Stimulated activated CD8-positive, alpha-beta memory T cell treated with anti-CD3 and anti-CD28 coated beads, Interleukin-2, amount 100 ng/mL, for 48 hours (primary cell): ENCODE results near the gene EARS2.
A peak's percentile ranks its signal among the peaks of the same experiment; 100 is the strongest.
"Not testable (repeated sequence)": the region's sequence is repeated elsewhere in the genome, so short reads cannot be mapped to it uniquely, and the experiment has no call there.

Experiments
- DNase-seq, 2 donors: peaks; one replicate each; pipeline ENCODE4 v3.0.0-alpha.2; 2020; ENCODE audit warnings: low read depth in 2 of 2

The EARS2 gene

GRCh38 chr16:23505671-23506605 lies 51.2 kb downstream of the EARS2 start:
- no peak for DNase-seq

DNA sequence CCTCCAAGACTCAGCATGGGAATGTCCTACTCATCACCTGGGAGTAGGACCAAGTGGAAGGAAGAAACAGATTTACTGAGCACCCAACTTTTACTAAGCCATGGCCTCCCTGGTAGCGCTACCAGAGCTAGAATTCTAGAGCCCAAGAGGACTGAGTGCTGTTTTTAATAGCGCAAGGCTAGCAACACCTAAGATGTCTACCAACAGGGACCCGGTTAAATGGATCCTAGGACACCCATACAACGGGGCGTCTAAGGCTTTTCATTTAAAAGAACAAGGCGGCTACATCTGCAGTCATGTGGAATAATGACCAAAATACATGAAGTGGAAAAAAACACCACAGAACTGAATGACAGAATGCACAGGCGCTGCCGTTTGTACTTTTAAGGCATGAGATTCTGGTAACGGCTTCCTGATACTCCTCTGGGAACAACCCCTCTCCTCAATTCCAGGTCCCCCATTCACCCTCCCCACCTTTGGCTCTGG lies 51.9 kb downstream of the EARS2 start:
- no peak for DNase-seq

GRCh38 chr16:23504453-23505179 lies 52.5 kb downstream of the EARS2 start:
- peak; percentile 68 to 74 for DNase-seq

- no peak for DNase-seq
Measured at GRCh38 chr16:23504076-23504452, 53.1 kb downstream of the EARS2 start.

DNA sequence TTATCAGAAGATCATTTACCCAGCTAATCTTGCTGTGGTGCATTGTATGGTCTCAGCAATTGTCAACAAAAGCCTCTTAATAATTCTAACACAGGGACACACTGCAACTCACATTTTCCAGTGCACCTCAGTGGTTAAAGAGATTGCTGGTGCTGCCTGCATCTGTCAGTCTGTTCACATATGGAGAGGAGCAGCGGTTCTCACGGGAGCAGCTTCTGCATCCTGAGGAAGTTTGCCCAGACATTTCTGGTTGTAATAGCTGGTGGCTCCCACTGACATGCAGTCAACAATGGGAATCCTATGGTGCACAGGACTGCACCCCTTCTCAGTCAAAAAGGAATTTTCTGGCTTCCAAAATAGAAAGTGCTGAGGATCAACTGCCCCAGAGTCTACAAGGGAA lies 54.7 kb downstream of the EARS2 start:
- no peak for DNase-seq

DNA sequence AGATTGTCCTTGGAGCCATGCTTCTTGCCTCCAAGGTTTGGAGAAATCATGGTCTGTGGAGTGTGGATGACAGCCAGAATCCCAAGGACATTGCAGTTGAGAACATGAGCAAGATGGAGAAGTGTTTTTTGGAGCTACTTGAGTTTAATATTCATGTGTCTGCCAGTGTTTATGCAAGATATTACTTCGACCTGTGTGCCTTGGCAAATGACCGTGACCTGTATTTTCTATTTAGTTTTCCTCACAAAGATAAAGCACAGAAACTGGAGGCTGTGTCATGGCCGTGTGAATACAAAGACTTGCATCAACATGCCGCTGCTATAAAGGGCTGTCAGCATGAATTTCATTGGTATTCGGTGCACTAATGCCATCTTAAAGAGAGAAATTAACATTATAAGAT lies 55.9 kb downstream of the EARS2 start:
- no peak for DNase-seq

GRCh38 chr16:23500862-23501225 lies 56.3 kb downstream of the EARS2 start:
- DNase-seq, result no peak

GRCh38 chr16:23500212-23500861 lies 56.8 kb downstream of the EARS2 start:
- no peak for DNase-seq

DNA sequence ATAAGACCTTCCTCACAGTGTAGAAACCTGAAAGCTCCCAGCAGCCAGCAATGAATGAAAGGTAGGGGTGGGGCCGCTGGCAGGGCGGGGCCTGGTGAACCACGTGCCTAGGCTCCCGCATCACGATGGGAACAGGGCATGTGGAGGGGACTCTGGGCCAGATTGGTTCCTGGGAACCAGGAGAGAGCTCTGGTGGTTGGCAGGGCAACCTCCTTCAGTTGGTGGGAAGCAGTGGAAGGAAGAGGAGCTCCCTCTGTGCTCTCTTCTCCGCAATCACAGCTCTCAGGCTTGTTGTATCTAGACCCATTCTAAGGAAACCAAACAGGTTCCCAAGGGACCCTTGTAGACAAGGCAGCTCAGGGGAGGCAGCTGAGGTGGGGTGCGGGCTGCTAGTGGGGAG lies 57.3 kb downstream of the EARS2 start:
- DNase-seq, result no peak

- DNase-seq, result no peak
Measured at GRCh38 chr16:23498863-23499262, 58.3 kb downstream of the EARS2 start.

DNA sequence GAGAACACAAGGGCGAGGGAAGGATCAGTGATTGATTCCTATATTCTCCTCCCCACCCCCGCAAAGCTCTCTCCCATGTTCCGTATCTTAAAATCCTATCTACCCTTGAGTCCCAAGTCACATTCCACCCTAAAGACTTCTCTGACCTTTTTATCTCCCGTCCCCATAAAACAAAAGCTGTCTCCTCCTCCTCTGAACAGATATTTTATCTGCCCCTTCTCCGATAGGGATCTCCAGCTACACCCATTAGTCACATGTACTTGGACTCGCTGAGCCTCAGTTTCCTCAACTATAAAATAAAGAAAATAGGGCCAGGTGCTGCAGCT lies 59.6 kb downstream of the EARS2 start:
- DNase-seq, result no peak

- no peak for DNase-seq
Measured at GRCh38 chr16:23496821-23497542, 60.2 kb downstream of the EARS2 start.

GRCh38 chr16:23495671-23496070 lies 61.5 kb downstream of the EARS2 start:
- no peak for DNase-seq

DNA sequence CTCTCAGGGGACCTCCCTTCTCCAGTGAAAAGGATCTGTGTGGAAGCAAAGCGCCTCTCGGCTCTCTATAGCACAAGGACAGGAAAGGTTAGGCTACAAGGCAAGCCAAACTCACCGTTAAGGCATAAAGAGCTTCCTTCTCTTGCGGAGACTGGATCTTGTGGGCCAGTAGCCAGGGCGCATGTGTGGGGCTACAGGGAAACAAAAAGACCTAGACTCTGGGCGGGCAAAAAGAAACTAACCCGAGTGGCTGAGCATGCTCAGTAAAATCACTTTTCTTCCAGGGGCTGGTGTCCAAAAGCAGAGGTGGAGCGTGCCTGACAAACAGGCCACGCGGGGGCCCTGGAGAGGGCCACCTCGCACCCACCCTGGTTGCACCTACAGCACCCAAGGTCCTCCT lies 63.0 kb downstream of the EARS2 start:
- no peak for DNase-seq

DNA sequence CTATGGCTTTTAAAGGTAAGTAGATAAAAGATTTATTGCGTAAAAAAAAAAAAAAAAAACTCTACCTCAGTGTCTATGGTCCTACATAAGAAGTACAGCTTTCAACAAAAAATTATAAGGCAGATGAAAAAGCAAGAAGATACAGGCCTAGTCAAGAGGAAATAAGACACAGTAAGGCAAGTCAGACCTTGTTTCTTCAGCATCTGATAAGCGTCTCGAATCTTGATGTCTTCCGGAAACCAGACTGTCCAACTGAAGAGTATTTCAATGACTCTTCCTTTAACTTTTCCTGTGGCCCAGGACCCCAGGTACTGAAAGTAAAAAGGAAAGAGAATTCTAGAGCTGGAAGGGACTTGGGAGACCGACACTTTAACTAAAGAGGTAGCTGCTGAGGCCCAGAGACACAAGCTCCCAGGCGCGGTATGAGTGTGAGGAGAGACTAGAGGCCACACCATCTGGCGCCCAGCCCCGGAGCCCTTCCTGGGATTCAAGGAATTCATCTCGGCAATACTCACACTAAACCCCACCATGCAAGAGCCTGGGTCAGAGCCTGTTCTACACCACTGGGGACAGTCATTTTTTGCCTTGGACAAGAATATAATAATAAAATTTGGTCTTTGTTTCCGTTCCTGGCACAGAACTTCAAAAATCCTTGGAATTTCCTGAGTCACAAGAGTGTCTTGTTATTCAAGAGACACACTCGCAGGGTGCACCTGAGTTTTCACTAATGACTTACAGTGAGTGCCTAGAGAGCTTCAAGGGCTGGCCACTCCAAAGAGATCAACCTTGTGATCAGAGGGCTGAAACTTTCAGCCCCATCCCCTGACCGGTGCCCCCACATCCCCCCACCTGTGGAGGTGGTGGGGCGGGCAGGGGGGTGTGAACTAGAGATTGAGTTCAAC lies 65.4 kb downstream of the EARS2 start:
- no peak for DNase-seq

- no peak for DNase-seq
Measured at GRCh38 chr16:23486480-23486879, 70.7 kb downstream of the EARS2 start.

GRCh38 chr16:23485841-23486240 lies 71.3 kb downstream of the EARS2 start:
- DNase-seq, result no peak

DNA sequence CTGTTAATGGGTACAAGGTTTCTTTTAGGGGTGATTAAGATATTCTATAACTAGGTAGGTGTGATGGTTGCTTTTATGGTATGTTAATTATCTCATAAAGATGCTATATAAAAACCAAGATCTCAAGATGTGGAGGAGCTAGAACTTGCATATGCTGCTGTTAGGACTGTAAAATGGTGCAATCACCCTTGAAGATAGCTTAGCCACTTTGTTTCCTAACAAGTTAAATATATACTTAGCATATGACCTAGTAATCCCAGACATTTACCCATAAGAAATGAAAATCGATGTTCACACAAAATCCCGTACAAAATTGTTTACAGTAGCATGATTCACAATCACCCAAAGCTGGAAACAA lies 71.9 kb downstream of the EARS2 start:
- DNase-seq, result no peak

DNA sequence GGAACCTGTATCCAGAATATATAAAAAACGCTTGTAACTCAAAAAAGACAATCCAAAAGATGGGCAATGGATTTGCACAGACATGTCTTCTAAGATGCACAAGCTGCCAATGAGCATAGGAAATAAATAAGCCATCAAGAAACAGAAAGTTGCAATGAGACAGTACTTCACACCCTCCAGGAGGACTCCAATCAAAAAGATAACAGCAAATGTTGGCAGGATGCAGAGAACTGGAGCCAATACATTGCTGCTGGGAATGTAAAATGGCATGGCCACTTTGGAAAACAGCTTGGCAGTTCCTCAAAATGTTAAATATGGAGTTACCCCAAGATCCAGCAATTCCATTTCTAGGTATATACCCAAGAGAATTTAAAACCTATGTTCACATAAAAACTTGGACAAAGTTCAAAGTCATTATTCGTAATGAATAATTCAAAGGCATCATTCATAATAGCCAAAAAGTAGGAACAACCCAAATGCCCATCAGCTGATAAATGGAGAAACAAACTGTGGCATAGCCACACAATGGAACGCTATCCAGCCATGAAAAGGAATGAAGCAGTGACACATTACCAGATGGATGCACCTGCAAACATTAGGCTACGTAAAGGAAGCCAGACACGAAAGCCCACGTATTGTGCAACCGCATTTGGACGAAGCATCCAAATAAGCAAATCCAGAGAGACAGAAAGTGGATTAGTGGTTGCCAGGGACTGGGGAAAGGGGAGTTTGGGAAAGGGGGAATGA lies 72.5 kb downstream of the EARS2 start:
- no peak for DNase-seq

- DNase-seq, result not testable (repeated sequence)
Measured at GRCh38 chr16:23483492-23483891, 73.7 kb downstream of the EARS2 start.
